GM18858 (cell line): ENCODE measurements around the gene RPL13A.
"Not testable (repeated sequence)": the region's sequence is repeated elsewhere in the genome, so short reads cannot be mapped to it uniquely, and the experiment has no call there.

Source experiments
- ATAC-seq: cut with Tn5 transposase; IDR thresholded peaks from one replicate; pipeline ENCODE4 v1.9.1; 2021; ENCODE audit not compliant: unreplicated experiment

Gene RPL13A

GRCh38 chr19:49487277-49488045 lies at the start of gene RPL13A:
Gene RPL13A (plus strand): TSS chr19:49487608. CDS start chr19:49487630, 22 bp downstream.
- ATAC-seq, result peak; percentile 82

- ATAC-seq, result no peak
Observed at GRCh38 chr19:49438261-49438660, 49.1 kb upstream of the RPL13A start.

GRCh38 chr19:49439836-49440235 lies 47.6 kb upstream of the RPL13A start:
- ATAC-seq, result no peak

DNA sequence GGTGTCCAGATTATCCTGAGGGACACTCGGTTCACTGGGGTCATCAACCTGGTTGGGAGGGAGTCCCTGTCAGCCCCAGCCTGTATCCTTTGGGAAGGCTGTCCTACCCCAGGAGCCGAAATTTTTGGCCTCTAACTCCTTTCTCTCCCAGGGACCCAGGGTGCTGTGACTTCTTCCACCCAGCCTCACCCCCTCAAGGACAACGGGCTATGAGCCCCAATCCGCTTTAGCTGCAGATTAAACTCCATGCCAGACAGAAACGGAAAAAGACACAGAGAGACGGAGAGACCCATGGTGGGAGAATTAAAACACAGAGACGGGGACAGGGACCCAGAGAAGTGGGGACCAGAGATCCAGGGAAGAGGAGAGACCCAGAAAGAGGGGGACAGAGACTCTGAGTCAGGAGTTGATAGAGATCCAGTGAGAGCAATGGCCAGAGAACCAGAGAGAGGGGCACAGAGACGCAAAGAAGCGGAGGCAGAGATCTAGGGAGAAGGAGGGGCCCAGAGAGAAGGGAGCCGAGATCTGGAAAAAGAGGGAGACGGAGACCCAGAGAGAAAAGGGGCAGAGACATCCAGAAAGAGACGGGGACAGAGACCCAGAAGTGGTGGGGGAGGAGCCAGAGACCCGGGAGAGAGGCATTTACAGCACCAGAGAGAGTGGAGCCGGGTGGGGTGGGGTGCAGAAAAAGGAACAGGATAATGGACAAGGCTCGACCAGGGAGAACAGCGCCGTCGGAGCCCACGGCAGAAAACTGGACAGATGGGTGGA lies 46.8 kb upstream of the RPL13A start:
- no peak for ATAC-seq

DNA sequence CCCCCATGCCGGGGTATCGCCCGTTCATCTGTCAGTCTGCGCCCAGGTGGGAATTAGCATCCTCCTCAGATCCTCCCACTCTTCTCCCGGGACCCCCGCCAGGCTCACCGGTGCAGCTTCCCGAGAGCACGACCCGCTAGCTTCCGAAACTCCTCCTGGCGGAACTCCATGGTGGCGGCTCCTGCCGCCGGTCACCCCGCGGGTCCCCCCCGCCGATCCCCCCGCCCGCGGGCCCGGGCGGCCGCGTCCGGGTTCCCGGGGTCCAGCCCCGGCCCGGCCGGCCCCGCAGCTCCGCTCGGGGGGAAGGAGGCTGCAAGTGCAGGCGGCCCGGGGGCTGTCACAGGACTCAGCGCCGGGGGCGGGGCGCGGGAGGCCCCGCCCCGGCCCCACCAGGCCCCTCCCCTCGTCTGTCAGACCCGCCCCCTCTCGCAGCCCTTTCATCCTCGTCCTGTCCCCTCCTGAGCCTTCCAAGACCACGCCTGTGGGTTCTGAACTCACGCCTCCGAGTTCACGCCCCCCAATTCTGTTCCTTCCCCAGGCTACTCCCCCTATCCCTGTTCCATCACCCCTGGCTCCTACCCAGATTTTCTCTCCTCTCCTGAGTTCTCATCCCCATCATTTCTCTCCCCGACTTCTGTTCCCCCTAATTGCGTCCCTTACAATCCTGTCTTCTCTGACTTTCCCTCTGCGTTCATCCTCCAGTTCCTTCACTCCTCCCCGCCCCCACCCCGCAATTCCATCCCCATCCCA lies 46.0 kb upstream of the RPL13A start, which contains the start of gene SLC17A7:
Gene SLC17A7, minus strand, starts transcription at position 318 of the 750 bp plus-strand sequence. Its CDS starts 148 bp downstream, at position 170.
- ATAC-seq, result no peak

DNA sequence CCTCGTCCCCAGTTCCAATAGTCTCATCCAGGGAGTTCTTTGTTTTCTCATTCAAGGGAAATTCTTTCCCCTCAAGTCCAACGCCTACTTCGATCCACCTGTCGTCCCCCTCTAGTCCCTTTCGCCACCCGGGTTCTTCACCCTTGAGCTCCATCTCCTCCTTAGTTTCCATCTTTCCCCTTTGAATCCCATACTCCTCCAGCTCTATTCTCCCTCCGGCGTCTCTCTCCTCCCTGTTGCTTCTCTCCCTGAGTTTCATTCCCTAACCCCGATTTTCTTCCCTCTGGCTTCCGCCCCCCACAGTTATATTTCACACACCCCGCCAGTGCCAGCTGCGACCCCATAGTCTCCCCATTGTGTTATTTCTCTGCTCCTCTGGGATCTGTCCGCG lies 45.5 kb upstream of the RPL13A start:
- no peak for ATAC-seq

DNA sequence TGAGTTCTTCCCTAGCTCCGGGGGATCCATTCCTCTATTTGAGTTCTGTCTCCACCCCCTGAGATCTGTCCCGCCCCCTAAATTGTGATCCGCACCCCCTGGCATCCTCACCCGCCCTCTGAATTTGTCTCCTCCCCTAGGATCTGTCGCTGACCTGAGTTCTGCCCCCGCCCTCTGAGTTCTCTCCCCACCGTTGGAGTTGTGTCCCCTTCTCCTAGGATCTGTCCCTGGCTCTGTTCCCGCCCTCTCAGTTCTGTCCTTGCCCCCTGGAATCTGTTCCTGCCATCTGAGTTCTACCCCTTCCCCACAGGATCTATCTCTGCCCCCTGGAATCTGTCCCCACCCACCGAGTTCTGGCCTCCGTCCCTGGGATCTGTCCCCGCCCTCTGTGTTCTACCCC lies 45.1 kb upstream of the RPL13A start:
- ATAC-seq, result no peak

DNA sequence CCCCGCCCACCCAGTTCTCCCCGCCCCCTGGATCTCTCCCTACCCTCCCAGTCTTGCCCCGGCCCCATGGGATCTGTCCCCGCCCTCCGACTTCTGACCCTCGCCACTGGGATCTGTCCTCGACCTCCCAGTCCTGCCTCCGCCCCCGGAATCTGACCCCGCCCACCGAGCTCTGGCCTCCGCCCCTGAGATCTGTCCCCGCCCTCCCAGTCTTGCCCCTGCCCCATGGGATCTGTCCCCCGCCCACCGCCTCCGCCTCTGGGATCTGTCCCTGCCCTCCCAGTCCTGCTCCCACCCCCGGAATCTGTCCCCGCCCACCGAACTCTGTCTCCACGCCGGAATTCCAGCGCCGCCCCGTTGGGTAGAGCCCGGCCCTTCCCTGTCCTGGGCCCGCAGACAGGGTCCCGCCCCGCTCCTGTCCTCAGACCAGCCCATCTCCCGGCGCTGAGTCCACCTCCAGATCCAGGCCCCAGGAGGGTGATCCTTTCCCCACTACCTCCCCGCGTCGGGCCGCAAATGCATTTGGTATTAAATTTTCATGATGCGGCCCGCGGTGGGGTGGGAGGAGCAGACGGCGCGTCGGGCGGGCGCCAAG lies 44.5 kb upstream of the RPL13A start:
- no peak for ATAC-seq

GRCh38 chr19:49443366-49444099 lies 43.9 kb upstream of the RPL13A start:
- ATAC-seq, result peak; percentile 59

- ATAC-seq, result not testable (repeated sequence)
Observed at GRCh38 chr19:49444100-49444700, 43.2 kb upstream of the RPL13A start.

DNA sequence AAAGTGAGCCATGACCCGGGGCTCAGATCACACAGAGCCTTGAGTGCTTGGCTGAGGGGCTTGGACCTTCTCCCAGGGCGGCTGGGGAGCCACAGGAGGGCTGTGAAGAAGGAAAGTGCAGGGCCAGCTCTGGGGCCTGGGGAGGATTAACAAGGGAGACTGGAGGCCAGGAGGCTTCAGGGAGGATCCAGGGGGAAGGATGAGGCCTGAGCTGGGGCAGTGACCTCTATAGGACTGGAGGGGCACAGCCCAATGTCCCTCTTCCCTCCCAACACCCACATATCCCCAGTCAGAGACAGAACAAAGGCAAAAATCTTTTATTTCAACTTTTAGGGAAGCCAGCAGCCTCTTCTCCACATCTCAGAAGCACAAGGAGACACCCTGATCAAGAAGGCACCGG lies 41.4 kb upstream of the RPL13A start:
- ATAC-seq, result no peak

- no peak for ATAC-seq
Observed at GRCh38 chr19:49447485-49448431, 39.6 kb upstream of the RPL13A start.

- no peak for ATAC-seq
Observed at GRCh38 chr19:49448432-49448786, 39.0 kb upstream of the RPL13A start.

DNA sequence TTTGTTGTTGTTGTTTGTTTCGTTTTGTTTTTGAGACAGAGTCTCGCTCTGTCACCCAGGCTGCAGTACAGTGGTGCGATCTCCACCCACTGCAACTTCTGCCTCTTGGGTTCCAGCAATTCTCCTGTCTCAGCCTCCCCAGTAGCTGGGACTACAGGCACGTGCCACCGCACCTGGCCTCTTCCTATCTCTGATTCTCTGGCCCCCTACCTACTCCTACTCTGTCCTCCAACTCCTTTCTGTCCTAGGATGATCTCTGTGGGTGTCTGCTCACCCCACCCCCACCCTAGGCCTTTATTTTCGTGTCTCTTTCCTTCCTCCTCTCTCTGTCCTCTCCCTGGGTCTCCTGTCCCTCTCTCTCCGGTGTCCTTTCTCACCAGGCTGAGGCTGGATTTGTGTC lies 37.0 kb upstream of the RPL13A start:
- no peak for ATAC-seq

DNA sequence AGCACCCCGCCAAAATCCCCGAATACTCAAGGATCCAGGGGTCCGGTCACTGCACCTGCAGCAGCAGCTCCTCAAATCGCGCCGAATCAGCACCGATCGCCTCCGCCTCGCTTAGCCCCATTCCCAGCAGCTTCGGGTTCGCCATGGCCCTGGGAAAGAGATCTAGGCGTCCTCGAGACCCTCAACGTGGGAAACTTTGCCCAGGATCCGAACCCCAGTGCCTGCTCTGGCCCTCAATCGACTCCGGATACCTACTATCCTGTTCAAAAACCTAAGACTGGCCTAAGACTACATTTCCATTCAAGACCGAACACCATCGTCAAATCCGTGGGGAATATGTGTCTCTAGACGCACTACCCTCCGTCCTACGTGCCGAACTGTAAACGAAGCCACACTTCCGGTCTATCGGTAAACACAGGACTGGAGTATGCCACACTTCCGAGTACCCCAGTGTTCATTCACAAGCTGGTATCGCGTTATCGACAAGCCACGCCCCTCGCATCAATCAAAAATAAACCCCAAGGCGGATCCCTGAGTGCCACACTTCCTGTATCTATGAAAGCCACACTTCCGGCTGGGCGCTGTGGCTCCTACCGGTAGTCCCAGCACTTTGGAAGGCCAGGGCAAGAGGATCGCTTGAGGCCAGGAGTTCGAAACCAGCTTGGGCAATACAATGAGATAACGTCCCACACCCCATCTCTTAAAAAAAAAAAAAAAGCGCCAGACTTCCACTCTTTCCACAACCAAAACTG lies 35.8 kb upstream of the RPL13A start, which contains the start of gene PIH1D1:
Gene PIH1D1, minus strand, starts transcription at position 385 of the 752 bp plus-strand sequence. Its CDS starts 240 bp downstream, at position 145.
- ATAC-seq, result peak; percentile 50

DNA sequence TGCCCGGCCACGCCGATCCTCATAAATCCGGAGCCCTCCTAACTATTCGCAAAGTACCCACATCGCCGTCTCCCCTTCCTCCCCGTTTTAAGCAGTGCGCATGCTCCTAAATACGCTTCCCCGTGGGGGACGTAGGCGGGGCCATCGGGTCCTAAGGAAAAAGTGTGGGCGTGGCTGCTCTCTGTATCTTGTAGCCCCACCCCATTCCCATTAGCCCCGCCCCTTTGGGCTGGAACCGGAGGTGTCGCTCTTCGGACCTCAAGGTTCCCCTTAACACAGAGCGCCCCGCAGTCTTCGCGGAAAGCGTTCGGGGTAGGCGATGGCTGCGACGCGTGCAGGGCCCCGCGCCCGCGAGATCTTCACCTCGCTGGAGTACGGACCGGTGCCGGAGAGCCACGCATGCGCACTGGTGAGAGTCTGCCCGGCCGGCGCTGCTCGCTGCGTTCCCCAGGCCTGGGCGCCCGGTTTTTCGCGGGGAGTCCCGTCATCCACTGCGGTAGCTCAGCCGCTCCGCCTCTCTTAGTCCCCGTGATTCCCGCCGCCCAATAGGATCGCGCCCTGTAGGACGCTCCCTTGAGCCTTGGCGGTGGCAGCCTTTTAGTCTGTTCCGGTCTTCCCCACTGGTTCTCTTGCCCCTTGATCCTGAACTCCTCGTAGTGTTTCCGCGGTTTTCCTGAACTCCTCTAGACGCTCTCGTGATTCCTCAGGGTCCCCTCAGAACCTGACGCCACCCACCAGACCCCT lies 34.2 kb upstream of the RPL13A start, which contains the start of gene ALDH16A1:
Gene ALDH16A1, plus strand, starts transcription at position 213 of the 744 bp plus-strand sequence. Its CDS starts 107 bp downstream, at position 320.
- ATAC-seq, result peak; percentile 75

GRCh38 chr19:49453757-49454240 lies 33.6 kb upstream of the RPL13A start:
- ATAC-seq, result no peak
